Vagina (tissue), 2 donors: ENCODE measurements around the gene ZNF558. TPM values are rescaled to one million over a fixed set of nuclear protein-coding genes. Genes with fewer than 3 reads are reported as not detected.

Source experiments
- DNase-seq, 2 donors: peaks; one replicate each; pipeline ENCODE4 v3.0.0-alpha.2; 2017; ENCODE audit errors: extremely low spot score in 2 of 2
- H3K27ac ChIP-seq: fragments of 200-600 bp; sonication (generic); one replicate; pipeline ENCODE4 v1.5.1; 2019
- H3K27me3 ChIP-seq: fragments of 200-600 bp; sonication (generic); one replicate; pipeline ENCODE4 v1.5.1; 2019
- H3K36me3 ChIP-seq, 2 donors: fragments of 200-600 bp; sonication (generic); one replicate each; pipeline ENCODE4 v1.5.1; 2017 to 2019
- H3K4me1 ChIP-seq: fragments of 200-600 bp; sonication (generic); one replicate; pipeline ENCODE4 v1.5.1; 2019
- H3K4me3 ChIP-seq, 2 donors: fragments of 200-600 bp; sonication (generic); 1 replicate in 1 of 2; 2 replicates in 1 of 2; pipeline ENCODE4 v1.5.1; 2016 to 2019
- H3K9me3 ChIP-seq: fragments of 200-600 bp; sonication (generic); one replicate; pipeline ENCODE4 v1.5.1; 2019
- POLR2A ChIP-seq, 2 donors: fragments of 450-650 bp; IDR thresholded peaks; one replicate each; pipeline ENCODE4 v1.6.1; 2017; ENCODE audit warnings: antibody characterized with exemption in 2 of 2, mild to moderate bottlenecking in 2 of 2, moderate library complexity in 2 of 2
- POLR2AphosphoS5 ChIP-seq, 2 donors: sonication (generic); formaldehyde crosslinking; IDR thresholded peaks; one replicate each; pipeline ENCODE4 v1.9.0; 2017; ENCODE audit warnings: antibody characterized with exemption in 2 of 2, mild to moderate bottlenecking in 2 of 2, low read depth in 1 of 2; ENCODE audit not compliant: insufficient read depth in 1 of 2
- intact Hi-C: fragments of 100-400 bp; cut with DNase I; formaldehyde crosslinking; loops from one replicate; pipeline ENCODE4 v1.15.1; 2023
- total RNA-seq: library from RNA; depleted of rRNA; stranded (reverse); fragments of >200 nt; gene quantifications from one replicate; pipeline ENCODE4 v1.2.3, GENCODE V29; 2016
- TF ChIP-seq, protein P1 (sequence below), 3 experiments: fragments of 450-650 bp in 2 of 3; fragments of 200-600 bp in 1 of 3; sonication (generic) in 1 of 3; IDR thresholded peaks; one replicate each; pipeline ENCODE4 v1.5.1; 2017 to 2019; ENCODE audit warnings: antibody characterized with exemption in 3 of 3, mild to moderate bottlenecking in 2 of 3, moderate library complexity in 2 of 3

Gene ZNF558
- total RNA-seq, 1 donor from 2014 or later, result 23.8 TPM

DNA sequence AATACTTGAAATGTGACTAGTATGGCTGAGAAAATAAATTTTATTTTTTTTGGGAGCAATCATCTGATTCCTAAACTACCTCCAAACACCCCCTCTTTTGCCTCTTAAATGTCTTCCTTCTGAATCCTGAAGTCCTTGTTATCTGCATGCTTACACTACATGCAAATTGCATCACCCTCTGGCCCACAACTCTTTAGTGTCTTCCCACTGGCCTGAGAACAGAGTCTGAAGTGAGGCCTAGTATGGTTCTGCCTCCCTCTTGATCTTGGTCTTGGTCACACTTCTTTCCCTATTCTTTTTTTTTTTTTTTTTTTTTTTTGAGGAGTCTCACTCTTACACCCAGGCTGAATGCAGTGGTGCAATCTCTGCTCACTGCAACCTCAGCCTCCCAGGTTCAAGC lies 4.8 kb downstream of the ZNF558 start:
- peak in 1 of 2 donors; percentile 2 for DNase-seq
- intact Hi-C loops, result no loop called here
- peaks cover 8% of the 10 kb centered on the region for H3K4me1 ChIP-seq
- TF ChIP-seq POLR2A (IDR thresholded peaks at IDR 0.05) (no peak), POLR2AphosphoS5 (IDR thresholded peaks at IDR 0.05; ENCODE audit: insufficient read depth in 1 of 2, low read depth in 1 of 2) (no peak)
- TF ChIP-seq, protein P1, sequence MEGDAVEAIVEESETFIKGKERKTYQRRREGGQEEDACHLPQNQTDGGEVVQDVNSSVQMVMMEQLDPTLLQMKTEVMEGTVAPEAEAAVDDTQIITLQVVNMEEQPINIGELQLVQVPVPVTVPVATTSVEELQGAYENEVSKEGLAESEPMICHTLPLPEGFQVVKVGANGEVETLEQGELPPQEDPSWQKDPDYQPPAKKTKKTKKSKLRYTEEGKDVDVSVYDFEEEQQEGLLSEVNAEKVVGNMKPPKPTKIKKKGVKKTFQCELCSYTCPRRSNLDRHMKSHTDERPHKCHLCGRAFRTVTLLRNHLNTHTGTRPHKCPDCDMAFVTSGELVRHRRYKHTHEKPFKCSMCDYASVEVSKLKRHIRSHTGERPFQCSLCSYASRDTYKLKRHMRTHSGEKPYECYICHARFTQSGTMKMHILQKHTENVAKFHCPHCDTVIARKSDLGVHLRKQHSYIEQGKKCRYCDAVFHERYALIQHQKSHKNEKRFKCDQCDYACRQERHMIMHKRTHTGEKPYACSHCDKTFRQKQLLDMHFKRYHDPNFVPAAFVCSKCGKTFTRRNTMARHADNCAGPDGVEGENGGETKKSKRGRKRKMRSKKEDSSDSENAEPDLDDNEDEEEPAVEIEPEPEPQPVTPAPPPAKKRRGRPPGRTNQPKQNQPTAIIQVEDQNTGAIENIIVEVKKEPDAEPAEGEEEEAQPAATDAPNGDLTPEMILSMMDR (IDR thresholded peaks at IDR 0.05), result no peak
- H3K36me3 ChIP-seq, result peaks cover 7 to 36% of the 10 kb centered on the region in 2 donors
- no peaks in the 10 kb centered on the region for H3K27me3 ChIP-seq
- H3K4me3 ChIP-seq, result no peak overlapping the region
- no peak overlapping the region for H3K27ac ChIP-seq
- H3K9me3 ChIP-seq, result no peaks in the 10 kb centered on the region

DNA sequence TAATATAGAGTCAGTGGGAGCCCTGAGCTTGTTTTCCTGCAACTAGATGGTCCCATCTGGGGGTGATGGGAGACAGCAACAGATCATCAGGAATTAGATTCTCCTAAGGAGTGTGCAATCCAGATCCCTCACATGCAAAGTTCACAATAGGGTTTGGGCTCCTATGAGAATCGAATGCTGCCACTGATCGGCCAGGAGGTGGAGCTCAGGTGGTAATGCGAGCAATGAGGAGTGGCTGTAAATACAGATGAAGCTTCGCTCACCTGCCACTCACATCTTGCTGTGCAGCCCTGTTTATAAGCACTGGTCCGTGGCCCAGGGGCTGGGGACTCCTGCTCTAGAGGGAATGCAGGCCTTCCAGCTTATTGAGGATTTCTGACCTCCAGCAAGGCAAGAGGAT lies 5.7 kb downstream of the ZNF558 start:
- Histone ChIP-seq H3K4me3 (no peak overlapping the region), H3K4me1 (peaks cover 4% of the 10 kb centered on the region), H3K27ac (no peak overlapping the region), H3K27me3 (no peaks in the 10 kb centered on the region), H3K9me3 (no peaks in the 10 kb centered on the region), H3K36me3 (peaks cover 7 to 45% of the 10 kb centered on the region in 2 donors)
- intact Hi-C loops, result no loop called here
- DNase-seq, result peak in 1 of 2 donors; percentile 22
- TF ChIP-seq POLR2AphosphoS5 (IDR thresholded peaks at IDR 0.05; ENCODE audit: insufficient read depth in 1 of 2, low read depth in 1 of 2) (no peak), POLR2A (IDR thresholded peaks at IDR 0.05) (no peak)
- TF ChIP-seq, protein P1 (IDR thresholded peaks at IDR 0.05), result no peak

DNA sequence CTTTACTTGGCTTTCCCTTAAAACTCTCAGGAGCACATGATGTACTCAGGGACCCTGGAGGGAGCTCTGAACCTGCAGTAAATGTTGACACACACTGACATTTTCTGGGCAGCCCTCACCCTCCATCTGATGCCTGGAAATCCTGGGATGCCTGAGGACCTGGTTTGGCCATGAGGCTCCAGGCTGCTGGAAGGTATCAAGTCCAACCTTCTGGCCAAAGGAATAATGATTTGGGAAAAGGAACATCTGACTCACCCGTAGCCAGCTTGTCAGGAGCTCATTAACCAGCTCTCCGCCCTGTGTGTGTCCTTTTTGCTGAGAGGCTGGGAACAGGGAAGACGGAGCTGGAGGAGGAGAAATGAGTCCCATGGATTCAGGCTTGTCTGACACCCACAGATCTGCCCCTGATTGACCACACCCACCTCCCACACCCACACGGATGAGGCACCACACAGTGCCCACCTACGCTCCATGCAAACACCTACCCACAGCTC lies 10.3 kb downstream of the ZNF558 start:
- Histone ChIP-seq H3K27ac (no peak overlapping the region), H3K4me3 (no peak overlapping the region), H3K9me3 (peaks cover 33% of the 10 kb centered on the region), H3K27me3 (no peaks in the 10 kb centered on the region), H3K36me3 (peaks cover 15 to 88% of the 10 kb centered on the region in 2 donors), H3K4me1 (no peaks in the 10 kb centered on the region)
- TF ChIP-seq POLR2AphosphoS5 (IDR thresholded peaks at IDR 0.05; ENCODE audit: insufficient read depth in 1 of 2, low read depth in 1 of 2), result no peak
- TF ChIP-seq, protein P1 (IDR thresholded peaks at IDR 0.05), result no peak
- TF ChIP-seq POLR2A (IDR thresholded peaks at IDR 0.05), result no peak
- peak in 1 of 2 donors; percentile 69 for DNase-seq
- intact Hi-C loops, result no loop called here

DNA sequence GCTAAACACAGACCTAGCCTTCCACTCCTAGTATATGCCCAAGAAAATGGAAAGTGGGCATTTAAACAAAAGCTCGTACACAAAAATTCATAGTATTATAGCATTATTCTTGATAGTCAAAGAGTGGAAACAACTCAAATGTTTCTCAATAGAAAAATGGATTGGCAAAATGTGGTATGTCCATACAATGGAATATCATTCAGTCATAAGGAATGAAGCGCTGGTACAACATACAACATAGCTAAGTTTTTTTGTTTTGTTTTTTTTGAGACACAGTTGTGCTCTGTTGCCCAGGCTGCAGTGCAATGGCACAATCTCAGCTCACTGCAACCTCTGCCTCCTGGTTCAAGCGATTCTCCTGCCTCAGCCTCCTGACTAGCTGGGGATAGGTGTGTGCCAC lies 11.9 kb downstream of the ZNF558 start:
- peaks cover 19 to 98% of the 10 kb centered on the region in 2 donors for H3K36me3 ChIP-seq
- DNase-seq, result no peak
- no peak overlapping the region for H3K4me3 ChIP-seq
- no peaks in the 10 kb centered on the region for H3K27me3 ChIP-seq
- intact Hi-C loops, result no loop called here
- TF ChIP-seq POLR2A (IDR thresholded peaks at IDR 0.05), result no peak
- TF ChIP-seq POLR2AphosphoS5 (IDR thresholded peaks at IDR 0.05; ENCODE audit: insufficient read depth in 1 of 2, low read depth in 1 of 2), result no peak
- TF ChIP-seq, protein P1 (IDR thresholded peaks at IDR 0.05), result no peak
- no peaks in the 10 kb centered on the region for H3K4me1 ChIP-seq
- H3K27ac ChIP-seq, result no peak overlapping the region
- peaks cover 49% of the 10 kb centered on the region for H3K9me3 ChIP-seq

DNA sequence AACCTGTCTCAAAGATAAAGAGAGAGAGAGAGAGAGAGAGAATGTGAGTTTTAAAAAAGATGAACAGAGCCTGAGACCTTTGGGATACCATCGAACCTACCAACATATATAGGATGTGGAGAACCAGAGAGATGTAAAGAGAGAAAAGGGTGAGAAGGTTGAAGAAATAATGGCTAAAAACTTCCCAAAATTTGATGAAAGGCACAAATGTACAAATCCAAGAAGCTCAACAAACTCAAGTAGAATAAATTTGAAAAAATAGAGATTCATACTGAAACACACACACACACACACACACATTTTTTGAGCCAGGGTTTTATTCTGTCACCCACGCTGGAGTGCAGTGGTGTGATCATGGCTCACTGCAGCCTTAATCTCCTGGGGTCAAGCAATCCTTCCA lies 16.3 kb downstream of the ZNF558 start:
- TF ChIP-seq, protein P1 (IDR thresholded peaks at IDR 0.05), result no peak
- TF ChIP-seq POLR2AphosphoS5 (IDR thresholded peaks at IDR 0.05; ENCODE audit: insufficient read depth in 1 of 2, low read depth in 1 of 2), result no peak
- no peak for TF ChIP-seq POLR2A (IDR thresholded peaks at IDR 0.05)
- no peaks in the 10 kb centered on the region for H3K4me1 ChIP-seq
- no peak for DNase-seq
- peaks cover 91% of the 10 kb centered on the region for H3K9me3 ChIP-seq
- peaks cover 21 to 100% of the 10 kb centered on the region in 2 donors for H3K36me3 ChIP-seq
- no peak overlapping the region for H3K27ac ChIP-seq
- intact Hi-C loops, result no loop called here
- H3K27me3 ChIP-seq, result no peaks in the 10 kb centered on the region
- H3K4me3 ChIP-seq, result no peak overlapping the region
